Measurements from ENCODE around the gene TRIM29. TPM values are rescaled to one million over a fixed set of nuclear protein-coding genes. Genes with fewer than 3 reads are reported as not detected.

The TRIM29 gene
- total and polyA plus RNA-seq, 2 of the 13 experiments (the other 11 are each of a cell fraction or from before 2014, with no cell fraction given), result 0.86 TPM

GRCh38 chr11:120130991-120131760, 6.7 kb downstream of the TRIM29 start (continued):
- no peak for TF ChIP-seq ZNF18 (CRISPR knock-in tag; IDR thresholded peaks at IDR 0.05; ENCODE audit: insufficient replicate concordance)
- TF ChIP-seq ARID2 (CRISPR knock-in tag; IDR thresholded peaks at IDR 0.05; ENCODE audit: borderline replicate concordance), result no peak

DNA sequence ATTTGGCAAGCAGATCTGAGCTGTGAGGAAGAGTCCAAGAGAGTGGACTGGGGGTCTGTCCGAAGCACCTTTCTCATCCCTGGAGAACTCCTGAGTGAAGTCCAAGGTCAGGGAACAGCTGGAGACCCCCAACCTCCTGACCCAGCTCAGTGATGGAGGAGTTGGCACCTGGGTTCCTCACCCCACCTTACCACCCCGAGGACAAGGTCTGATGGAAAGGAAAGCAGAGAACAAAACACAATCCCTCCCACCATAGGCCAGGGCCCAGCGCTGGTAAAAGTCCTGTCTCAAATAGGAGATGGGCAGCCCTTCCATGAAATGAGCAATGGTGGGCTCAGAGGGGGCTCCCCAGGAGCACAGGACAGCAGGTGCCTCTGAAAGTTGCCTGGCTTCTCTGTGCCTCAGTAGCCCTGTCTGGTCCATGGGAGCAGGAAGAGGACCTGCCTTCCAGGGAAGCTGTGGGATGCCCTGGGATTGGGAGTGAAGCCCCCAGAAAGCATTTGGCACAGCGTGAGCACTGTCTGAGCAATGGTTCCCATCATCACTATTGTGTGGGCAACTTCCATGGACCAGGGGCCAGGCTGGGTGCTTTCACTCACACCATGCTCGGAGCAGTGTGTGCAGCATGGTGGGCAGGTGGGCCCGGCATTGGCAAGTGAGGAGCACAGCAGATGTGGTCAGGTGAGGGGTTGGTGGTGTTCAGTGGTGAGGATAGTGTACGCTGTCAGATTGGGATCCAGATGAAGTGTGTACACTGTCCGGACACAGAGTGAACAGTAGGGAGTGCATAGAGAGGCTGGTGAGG, 7.5 kb downstream of the TRIM29 start:
- Histone ChIP-seq H2AFZ (ENCODE audit: low read length) (no peak overlapping the region), H3K27me3 (ENCODE audit: control insufficient read depth in 1 of 2, insufficient read depth in 2 of 2, low read length in 2 of 2) (peaks cover 23 to 91% of the 10 kb centered on the region in 2 experiments), H3K9me3 (ENCODE audit: low read length) (no peaks in the 10 kb centered on the region), H4K20me1 (ENCODE audit: insufficient read depth, low read length) (no peaks in the 10 kb centered on the region), H3K27ac (ENCODE audit: extremely low read length, insufficient read depth, low read length) (no peak overlapping the region), H3K36me3 (replicated peaks in 1 of 2; ENCODE audit: control insufficient read depth in 1 of 2, insufficient read depth in 2 of 2, low read length in 2 of 2) (no peaks in the 10 kb centered on the region), H3K9ac (ENCODE audit: insufficient read depth, low read depth, low read length) (no peak overlapping the region), H3K4me3 (replicated peaks in 1 of 3; ENCODE audit: insufficient read depth in 1 of 3, low read depth in 2 of 3, low read length in 3 of 3) (no peak overlapping the region), H3K79me2 (ENCODE audit: insufficient read depth, low read length) (no peaks in the 10 kb centered on the region), H3K4me1 (ENCODE audit: insufficient read depth, low read length) (0 out of 2 replicates have a peak, but pooled peaks cover 12% of the 10 kb centered on the region), H3K4me2 (ENCODE audit: low read depth, low read length) (no peak overlapping the region)
- ATAC-seq (no peak), DNase-seq (ENCODE audit: low spot score) (no peak), FAIRE-seq (no peak)
- 13% methylated on average over 7 of the region's 8 CpGs for WGBS (ENCODE audit: low lambda C conversion rate)
- ChIA-PET CTCF (ENCODE audit: low intra/inter-chr PET ratio, low total read pairs) (no interaction called here), POLR2A (no interaction called here)
- TF ChIP-seq ZNF816 (CRISPR knock-in tag; IDR thresholded peaks at IDR 0.05; ENCODE audit: borderline replicate concordance) (no peak), MAFK (conservative IDR thresholded peaks at IDR 0.05 in 1 of 2, IDR thresholded peaks at IDR 0.05 in 1 of 2; ENCODE audit: low read length in 2 of 2) (no peak), MYPOP (CRISPR knock-in tag; IDR thresholded peaks at IDR 0.05) (no peak), FOXK2 (IDR thresholded peaks at IDR 0.05) (no peak), AKNA (CRISPR knock-in tag; IDR thresholded peaks at IDR 0.05; ENCODE audit: borderline replicate concordance) (no peak)
- in situ Hi-C loops (cut with HindIII; ENCODE audit: extremely low pct_ligation_motif_present, low pct_unique_long_range_greater_than_20kb) (no loop called here), intact Hi-C loops (cut with micrococcal nuclease; ENCODE audit: unreplicated experiment) (no loop called here)
- BruUV-seq (replicated peaks), result no TSS peak

Data from HepG2 (cell line).